Activated T-helper 1 cell treated with anti-CD3 and anti-CD28 coated beads, Interleukin-12 subunit alpha, Interleukin-12 subunit beta, Interleukin-2, Interleukin-4 antibody, amounts not matched to agents 30 ng/mL and 10 ng/mL and 1 ng/mL, durations not matched to agents 14 hours and 24 hours and 36 hours (primary cell): ENCODE results near the gene WDR45. TPM values are rescaled to one million over a fixed set of nuclear protein-coding genes. Genes with fewer than 3 reads are reported as not detected.
"Not testable (repeated sequence)": the region's sequence is repeated elsewhere in the genome, so short reads cannot be mapped to it uniquely, and the experiment has no call there.

Source experiments
- DNase-seq: peaks from one replicate; pipeline ENCODE4 v3.0.0; 2021; ENCODE audit warnings: low spot score
- H3K27ac Mint-ChIP-seq: one replicate; pipeline ENCODE4 v1.8.0; 2021; ENCODE audit warnings: mild to moderate bottlenecking, mixed read lengths
- H3K27me3 Mint-ChIP-seq: one replicate; pipeline ENCODE4 v1.8.0; 2022; ENCODE audit warnings: mild to moderate bottlenecking, moderate library complexity, mixed read lengths; ENCODE audit not compliant: insufficient read depth
- H3K36me3 Mint-ChIP-seq: one replicate; pipeline ENCODE4 v1.8.0; 2021; ENCODE audit warnings: low read depth, mixed read lengths
- H3K4me1 Mint-ChIP-seq: one replicate; pipeline ENCODE4 v1.8.0; 2021; ENCODE audit warnings: low read depth, mixed read lengths
- H3K4me3 Mint-ChIP-seq: one replicate; pipeline ENCODE4 v1.8.0; 2021; ENCODE audit warnings: mild to moderate bottlenecking, moderate library complexity, mixed read lengths
- H3K9me3 Mint-ChIP-seq: one replicate; pipeline ENCODE4 v1.8.0; 2021; ENCODE audit warnings: mixed read lengths
- intact Hi-C: fragments of 100-400 bp; cut with micrococcal nuclease; formaldehyde crosslinking; loops from one replicate; pipeline ENCODE4 v1.15.1; 2024
- total RNA-seq: library from RNA; stranded (reverse); gene quantifications from 2 replicates; pipeline ENCODE4 v1.2.3, GENCODE V29; 2022

Gene WDR45
- 49.1 and 53.0 TPM in 2 replicates for total RNA-seq

GRCh38 chrX:49079489-49080428 is at the start of gene WDR45:
TSS of gene WDR45 (minus strand) at chrX:49079887. CDS start at chrX:49078095, 1,792 bp downstream.
- H3K27me3 Mint-ChIP-seq: no peaks in the 10 kb centered on the region
- peaks cover 12% of the 10 kb centered on the region for H3K4me1 Mint-ChIP-seq
- no peaks in the 10 kb centered on the region for H3K9me3 Mint-ChIP-seq
- intact Hi-C loops: loop anchor here (1.0 to 2.0 kb wide), 3 partner anchors 22 to 43 kb away; partner anchors contain the start of genes GPKOW and TFE3
- peaks cover 6% of the 10 kb centered on the region for H3K36me3 Mint-ChIP-seq
- H3K4me3 Mint-ChIP-seq: peak within 1 kb of the TSS; percentile 99
- peak; percentile 68 for DNase-seq
- peak within 1 kb of the TSS; percentile 93 for H3K27ac Mint-ChIP-seq

GRCh38 chrX:49129427-49129826 is 49.7 kb upstream of the WDR45 start:
- H3K36me3 Mint-ChIP-seq: no peaks in the 10 kb centered on the region
- no peaks in the 10 kb centered on the region for H3K4me1 Mint-ChIP-seq
- H3K27me3 Mint-ChIP-seq: no peaks in the 10 kb centered on the region
- H3K4me3 Mint-ChIP-seq: no peak overlapping the region
- DNase-seq: no peak
- no peak overlapping the region for H3K27ac Mint-ChIP-seq
- no peaks in the 10 kb centered on the region for H3K9me3 Mint-ChIP-seq
- intact Hi-C loops: no loop called here

- H3K36me3 Mint-ChIP-seq, H3K4me1 Mint-ChIP-seq, H3K27ac Mint-ChIP-seq, H3K27me3 Mint-ChIP-seq, DNase-seq, H3K4me3 Mint-ChIP-seq, H3K9me3 Mint-ChIP-seq, intact Hi-C loops: not testable (repeated sequence)
Measured at GRCh38 chrX:49127742-49128258, 48.1 kb upstream of the WDR45 start.

- Mint-ChIP-seq H3K4me1 (peaks cover 29% of the 10 kb centered on the region), H3K36me3 (peaks cover 26% of the 10 kb centered on the region), H3K4me3 (peak overlapping the region; percentile 98), H3K9me3 (no peaks in the 10 kb centered on the region), H3K27ac (peak overlapping the region; percentile 93), H3K27me3 (no peaks in the 10 kb centered on the region)
- intact Hi-C loops: loop anchor here (2.0 to 5.0 kb wide), 3 partner anchors 44 to 80 kb away; partner anchors contain the start of genes TFE3 and WDR45
- DNase-seq: no peak
Measured at GRCh38 chrX:49122499-49122898, 42.8 kb upstream of the WDR45 start.

GRCh38 chrX:49120091-49120490 is 40.4 kb upstream of the WDR45 start:
- Mint-ChIP-seq H3K27ac (peak overlapping the region; percentile 71), H3K36me3 (peaks cover 39% of the 10 kb centered on the region), H3K27me3 (no peaks in the 10 kb centered on the region), H3K9me3 (no peaks in the 10 kb centered on the region), H3K4me3 (peak overlapping the region; percentile 69), H3K4me1 (peaks cover 40% of the 10 kb centered on the region)
- DNase-seq: no peak
- intact Hi-C loops: loop anchor here (5.0 kb wide), 1 partner anchor 78 kb away; the partner anchor contains the start of gene TFE3

- H3K9me3 Mint-ChIP-seq: no peaks in the 10 kb centered on the region
- peaks cover 31% of the 10 kb centered on the region for H3K4me1 Mint-ChIP-seq
- H3K4me3 Mint-ChIP-seq: peak overlapping the region; percentile 88
- H3K27ac Mint-ChIP-seq: peak overlapping the region; percentile 94
- no peak for DNase-seq
- no peaks in the 10 kb centered on the region for H3K27me3 Mint-ChIP-seq
- H3K36me3 Mint-ChIP-seq: peaks cover 34% of the 10 kb centered on the region
- intact Hi-C loops: no loop called here
Measured at GRCh38 chrX:49117581-49117980, 37.9 kb upstream of the WDR45 start.

- Mint-ChIP-seq H3K27me3 (no peaks in the 10 kb centered on the region), H3K9me3 (no peaks in the 10 kb centered on the region), H3K36me3 (peaks cover 37% of the 10 kb centered on the region), H3K4me3 (peak overlapping the region; percentile 42), H3K4me1 (peaks cover 29% of the 10 kb centered on the region), H3K27ac (peak overlapping the region; percentile 76)
- intact Hi-C loops: no loop called here
- DNase-seq: no peak
Measured at GRCh38 chrX:49116716-49117115, 37.0 kb upstream of the WDR45 start.

- no peaks in the 10 kb centered on the region for H3K9me3 Mint-ChIP-seq
- no peaks in the 10 kb centered on the region for H3K27me3 Mint-ChIP-seq
- no peak for DNase-seq
- peaks cover 25% of the 10 kb centered on the region for H3K4me1 Mint-ChIP-seq
- intact Hi-C loops: no loop called here
- no peak overlapping the region for H3K4me3 Mint-ChIP-seq
- peaks cover 33% of the 10 kb centered on the region for H3K36me3 Mint-ChIP-seq
- no peak overlapping the region for H3K27ac Mint-ChIP-seq
Measured at GRCh38 chrX:49116076-49116475, 36.4 kb upstream of the WDR45 start.

GRCh38 chrX:49111791-49112190 is 32.1 kb upstream of the WDR45 start:
- H3K4me1 Mint-ChIP-seq: peaks cover 6% of the 10 kb centered on the region
- intact Hi-C loops: no loop called here
- no peaks in the 10 kb centered on the region for H3K27me3 Mint-ChIP-seq

GRCh38 chrX:49110417-49110816 is 30.7 kb upstream of the WDR45 start:
- Mint-ChIP-seq H3K36me3 (peaks cover 19% of the 10 kb centered on the region), H3K27me3 (no peaks in the 10 kb centered on the region), H3K27ac (no peak overlapping the region), H3K9me3 (no peaks in the 10 kb centered on the region), H3K4me3 (no peak overlapping the region), H3K4me1 (no peaks in the 10 kb centered on the region)
- intact Hi-C loops: no loop called here
- DNase-seq: no peak

More at GRCh38 chrX:49111791-49112190, 32.1 kb upstream of the WDR45 start:
- H3K9me3 Mint-ChIP-seq: no peaks in the 10 kb centered on the region
- peaks cover 28% of the 10 kb centered on the region for H3K36me3 Mint-ChIP-seq
- no peak overlapping the region for H3K4me3 Mint-ChIP-seq
- no peak overlapping the region for H3K27ac Mint-ChIP-seq
- DNase-seq: no peak

- no peak overlapping the region for H3K4me3 Mint-ChIP-seq
- no peaks in the 10 kb centered on the region for H3K27me3 Mint-ChIP-seq
- peaks cover 20% of the 10 kb centered on the region for H3K36me3 Mint-ChIP-seq
- intact Hi-C loops: no loop called here
- DNase-seq: no peak
- no peaks in the 10 kb centered on the region for H3K4me1 Mint-ChIP-seq
- no peaks in the 10 kb centered on the region for H3K9me3 Mint-ChIP-seq
- H3K27ac Mint-ChIP-seq: no peak overlapping the region
Measured at GRCh38 chrX:49108641-49109040, 29.0 kb upstream of the WDR45 start.

- no peak overlapping the region for H3K27ac Mint-ChIP-seq
- H3K9me3 Mint-ChIP-seq: no peaks in the 10 kb centered on the region
- intact Hi-C loops: no loop called here
- no peak for DNase-seq
- no peaks in the 10 kb centered on the region for H3K4me1 Mint-ChIP-seq
- no peaks in the 10 kb centered on the region for H3K27me3 Mint-ChIP-seq
- no peak overlapping the region for H3K4me3 Mint-ChIP-seq
- H3K36me3 Mint-ChIP-seq: peaks cover 14% of the 10 kb centered on the region
Measured at GRCh38 chrX:49106930-49107329, 27.2 kb upstream of the WDR45 start.

- H3K4me1 Mint-ChIP-seq: no peaks in the 10 kb centered on the region
- intact Hi-C loops: no loop called here
- H3K4me3 Mint-ChIP-seq: no peak overlapping the region
- peaks cover 13% of the 10 kb centered on the region for H3K36me3 Mint-ChIP-seq
- H3K27ac Mint-ChIP-seq: no peak overlapping the region
- H3K9me3 Mint-ChIP-seq: no peaks in the 10 kb centered on the region
- no peak for DNase-seq
- H3K27me3 Mint-ChIP-seq: no peaks in the 10 kb centered on the region
Measured at GRCh38 chrX:49106296-49106695, 26.6 kb upstream of the WDR45 start.
